Mesenchymal stem cell (in vitro differentiated cells and primary cell): ENCODE data around the gene DAGLA.

ENCODE experiments used
- DNase-seq: peaks from one replicate; pipeline ENCODE4 v3.0.0-alpha.2; 2013
- H2AFZ ChIP-seq: one replicate; pipeline ENCODE4 v1.6.1; 2013; ENCODE audit warnings: low read depth, mild to moderate bottlenecking, control low read depth, inconsistent platforms, low read length, moderate library complexity
- H2AK5ac ChIP-seq: 2 replicates; pipeline ENCODE4 v1.6.1; 2013; ENCODE audit warnings: low read length, moderate library complexity, mild to moderate bottlenecking, inconsistent platforms; ENCODE audit not compliant: severe bottlenecking
- H2BK120ac ChIP-seq: one replicate; pipeline ENCODE4 v1.6.1; 2013; ENCODE audit warnings: low read depth, mild to moderate bottlenecking, inconsistent platforms, low read length, moderate library complexity
- H2BK12ac ChIP-seq, 2 experiments: one replicate each; pipeline ENCODE4 v1.6.1; 2013; ENCODE audit warnings: inconsistent platforms in 2 of 2, low read length in 2 of 2, mild to moderate bottlenecking in 2 of 2, moderate library complexity in 2 of 2, control low read depth in 1 of 2
- H2BK15ac ChIP-seq: one replicate; pipeline ENCODE4 v1.6.1; 2013; ENCODE audit warnings: mild to moderate bottlenecking, low read depth, inconsistent platforms; ENCODE audit not compliant: poor library complexity, severe bottlenecking
- H2BK5ac ChIP-seq: 2 replicates; pipeline ENCODE4 v1.6.1; 2013; ENCODE audit warnings: low read depth, mild to moderate bottlenecking, low read length, control low read depth, inconsistent platforms; ENCODE audit not compliant: poor library complexity, severe bottlenecking
- H3K14ac ChIP-seq, 2 experiments: one replicate each; pipeline ENCODE4 v1.6.1; 2013; ENCODE audit warnings: inconsistent platforms in 2 of 2, low read length in 2 of 2, control low read depth in 1 of 2, mild to moderate bottlenecking in 1 of 2, moderate library complexity in 1 of 2
- H3K18ac ChIP-seq, 2 experiments: one replicate each; pipeline ENCODE4 v1.6.1; 2013; ENCODE audit warnings: inconsistent platforms in 2 of 2, low read length in 2 of 2, control low read depth in 1 of 2, low read depth in 1 of 2, mild to moderate bottlenecking in 1 of 2
- H3K23ac ChIP-seq, 2 experiments: one replicate each; pipeline ENCODE4 v1.6.1; 2013; ENCODE audit warnings: inconsistent platforms in 2 of 2, low read length in 2 of 2, mild to moderate bottlenecking in 2 of 2, moderate library complexity in 2 of 2, control low read depth in 1 of 2
- H3K27ac ChIP-seq: 2 replicates; pipeline ENCODE4 v1.5.1; 2013; ENCODE audit warnings: mild to moderate bottlenecking, moderate library complexity, low read length, control low read depth, inconsistent platforms; ENCODE audit not compliant: poor library complexity, severe bottlenecking
- H3K27me3 ChIP-seq, 2 experiments: 2 replicates each; pipeline versions ENCODE4 v1.6.1 to v1.7.0; 2013; ENCODE audit warnings: low read length in 2 of 2, mild to moderate bottlenecking in 2 of 2, moderate library complexity in 2 of 2, control low read depth in 1 of 2, inconsistent platforms in 1 of 2; ENCODE audit not compliant: control insufficient read depth in 1 of 2, insufficient read depth in 1 of 2
- H3K36me3 ChIP-seq, 2 experiments: 2 replicates each; pipeline versions ENCODE4 v1.6.1 to v1.7.0; 2013; ENCODE audit warnings: low read length in 2 of 2, control low read depth in 1 of 2, inconsistent platforms in 1 of 2, low read depth in 1 of 2, mild to moderate bottlenecking in 1 of 2; ENCODE audit not compliant: insufficient read depth in 2 of 2, control insufficient read depth in 1 of 2
- H3K4ac ChIP-seq, 2 experiments: one replicate each; pipeline ENCODE4 v1.6.1; 2013; ENCODE audit warnings: inconsistent platforms in 2 of 2, low read length in 2 of 2, mild to moderate bottlenecking in 2 of 2, moderate library complexity in 2 of 2, control low read depth in 1 of 2, low read depth in 1 of 2
- H3K4me1 ChIP-seq: 2 replicates; pipeline ENCODE4 v1.6.1; 2013; ENCODE audit warnings: low read depth, low read length, control low read depth; ENCODE audit not compliant: control insufficient read depth, insufficient read depth
- H3K4me2 ChIP-seq: 2 replicates; pipeline ENCODE4 v1.6.1; 2013; ENCODE audit warnings: low read length, mild to moderate bottlenecking, inconsistent platforms; ENCODE audit not compliant: poor library complexity, severe bottlenecking
- H3K4me3 ChIP-seq, 2 experiments: 2 replicates each; pipeline versions ENCODE4 v1.5.1 to v1.7.0; 2013; ENCODE audit warnings: low read length in 2 of 2, mild to moderate bottlenecking in 2 of 2, control low read depth in 1 of 2, low read depth in 1 of 2; ENCODE audit not compliant: insufficient read depth in 1 of 2
- H3K79me1 ChIP-seq: replicated peaks from 2 replicates; pipeline ENCODE4 v1.6.1; 2013; ENCODE audit warnings: mild to moderate bottlenecking, control low read depth, low read length, inconsistent platforms; ENCODE audit not compliant: poor library complexity, severe bottlenecking
- H3K9ac ChIP-seq: 2 replicates; pipeline ENCODE4 v1.7.0; 2013; ENCODE audit warnings: mild to moderate bottlenecking, low read length, moderate library complexity
- H3K9me3 ChIP-seq: 2 replicates; pipeline ENCODE4 v1.7.0; 2013; ENCODE audit warnings: mild to moderate bottlenecking, low read length; ENCODE audit not compliant: control insufficient read depth
- H4K8ac ChIP-seq: one replicate; pipeline ENCODE4 v1.6.1; 2013; ENCODE audit warnings: inconsistent platforms, mild to moderate bottlenecking, low read length, moderate library complexity
- H4K91ac ChIP-seq: one replicate; pipeline ENCODE4 v1.6.1; 2013; ENCODE audit warnings: mild to moderate bottlenecking, low read length, inconsistent platforms
- WGBS: methylation state at CpG from one replicate; pipeline ENCODE4 v1.1.7; 2013; ENCODE audit warnings: mixed read lengths; 5-methylcytosine and 5-hydroxymethylcytosine counted together

The DAGLA gene

GRCh38 chr11:61713464-61713863 lies 33.3 kb downstream of the DAGLA start:
- H4K91ac ChIP-seq = no peak overlapping the region
- H2AFZ ChIP-seq = no peak overlapping the region
- no peaks in the 10 kb centered on the region for H3K36me3 ChIP-seq
- H3K4ac ChIP-seq = no peak overlapping the region
- H4K8ac ChIP-seq = no peak overlapping the region
- no peak overlapping the region for H3K27ac ChIP-seq
- no peak overlapping the region for H2BK5ac ChIP-seq
- peaks cover 29% of the 10 kb centered on the region for H3K4me1 ChIP-seq
- no peak for DNase-seq
- WGBS = 64% methylated on average over 9 of the region's 9 CpGs
- H2BK12ac ChIP-seq = no peak overlapping the region
- no peak overlapping the region for H2AK5ac ChIP-seq
- H3K27me3 ChIP-seq = peaks cover 6 to 8% of the 10 kb centered on the region in 2 experiments
- no peak overlapping the region for H3K23ac ChIP-seq
- H3K18ac ChIP-seq = no peak overlapping the region
- H3K9me3 ChIP-seq = no peaks in the 10 kb centered on the region
- H3K14ac ChIP-seq = no peak overlapping the region
- H3K9ac ChIP-seq = no peak overlapping the region
- no peak overlapping the region for H3K4me3 ChIP-seq
- no peak overlapping the region for H3K4me2 ChIP-seq
- no peak overlapping the region for H2BK120ac ChIP-seq
- no peak overlapping the region for H2BK15ac ChIP-seq
- H3K79me1 ChIP-seq = peaks cover 22% of the 10 kb centered on the region

GRCh38 chr11:61713906-61714305 lies 33.7 kb downstream of the DAGLA start:
- H3K23ac ChIP-seq = no peak overlapping the region
- no peak for DNase-seq
- H2BK15ac ChIP-seq = no peak overlapping the region
- no peak overlapping the region for H2BK12ac ChIP-seq
- H3K14ac ChIP-seq = no peak overlapping the region
- H3K18ac ChIP-seq = no peak overlapping the region
- H2AK5ac ChIP-seq = no peak overlapping the region
- peaks cover 33% of the 10 kb centered on the region for H3K4me1 ChIP-seq
- peaks cover 20% of the 10 kb centered on the region for H3K79me1 ChIP-seq
- H2BK5ac ChIP-seq = no peak overlapping the region
- H3K27ac ChIP-seq = no peak overlapping the region
- no peak overlapping the region for H3K4ac ChIP-seq
- no peaks in the 10 kb centered on the region for H3K9me3 ChIP-seq
- H3K4me3 ChIP-seq = no peak overlapping the region
- H4K8ac ChIP-seq = no peak overlapping the region
- H2BK120ac ChIP-seq = no peak overlapping the region
- 57% methylated on average over 5 of the region's 5 CpGs for WGBS
- no peaks in the 10 kb centered on the region for H3K36me3 ChIP-seq
- H3K4me2 ChIP-seq = no peak overlapping the region
- H2AFZ ChIP-seq = no peak overlapping the region
- H3K27me3 ChIP-seq = peaks cover 6 to 8% of the 10 kb centered on the region in 2 experiments
- H4K91ac ChIP-seq = no peak overlapping the region
- no peak overlapping the region for H3K9ac ChIP-seq

GRCh38 chr11:61714316-61714715 lies 34.1 kb downstream of the DAGLA start:
- Histone ChIP-seq H3K4me2 (no peak overlapping the region), H3K9me3 (no peaks in the 10 kb centered on the region), H3K27ac (no peak overlapping the region), H2AFZ (no peak overlapping the region), H3K36me3 (no peaks in the 10 kb centered on the region), H2BK120ac (no peak overlapping the region), H3K23ac (no peak overlapping the region), H3K79me1 (peaks cover 20% of the 10 kb centered on the region), H2AK5ac (no peak overlapping the region), H3K9ac (no peak overlapping the region), H4K8ac (no peak overlapping the region), H3K14ac (no peak overlapping the region), H3K4ac (no peak overlapping the region), H2BK15ac (no peak overlapping the region), H3K18ac (no peak overlapping the region), H2BK12ac (no peak overlapping the region), H4K91ac (no peak overlapping the region), H3K27me3 (peaks cover 6 to 8% of the 10 kb centered on the region in 2 experiments), H2BK5ac (no peak overlapping the region), H3K4me1 (peaks cover 37% of the 10 kb centered on the region), H3K4me3 (no peak overlapping the region)
- 83% methylated on average over 6 of the region's 6 CpGs for WGBS
- DNase-seq = no peak

GRCh38 chr11:61714916-61715315 lies 34.7 kb downstream of the DAGLA start:
- H3K36me3 ChIP-seq = peaks cover 0 to under 1% of the 10 kb centered on the region in 2 experiments
- H2BK12ac ChIP-seq = no peak overlapping the region
- no peak overlapping the region for H2AFZ ChIP-seq
- no peak overlapping the region for H2BK120ac ChIP-seq
- no peak overlapping the region for H2BK5ac ChIP-seq
- H3K4ac ChIP-seq = no peak overlapping the region
- peaks cover 40% of the 10 kb centered on the region for H3K4me1 ChIP-seq
- H3K14ac ChIP-seq = no peak overlapping the region
- H3K4me3 ChIP-seq = no peak overlapping the region
- H3K4me2 ChIP-seq = no peak overlapping the region
- no peak overlapping the region for H3K27ac ChIP-seq
- no peaks in the 10 kb centered on the region for H3K9me3 ChIP-seq
- H3K9ac ChIP-seq = no peak overlapping the region
- no peak for DNase-seq
- H2BK15ac ChIP-seq = no peak overlapping the region
- no peak overlapping the region for H4K91ac ChIP-seq
- H2AK5ac ChIP-seq = no peak overlapping the region
- H3K23ac ChIP-seq = no peak overlapping the region
- H4K8ac ChIP-seq = no peak overlapping the region
- WGBS = 94% methylated on average over 5 of the region's 5 CpGs
- peaks cover 23% of the 10 kb centered on the region for H3K79me1 ChIP-seq
- no peak overlapping the region for H3K18ac ChIP-seq
- peaks cover 6 to 8% of the 10 kb centered on the region in 2 experiments for H3K27me3 ChIP-seq
